ENCODE measurements around the gene NFS1. TPM values are rescaled to one million over a fixed set of nuclear protein-coding genes. Genes with fewer than 3 reads are reported as not detected.

Gene NFS1
- total RNA-seq, 1 donor from 2014 or later, result 47.4 TPM

Other genes starting within 250 kb of the NFS1 start
- 33.5 TPM for gene CEP250, start 243.8 kb downstream of the NFS1 start, total RNA-seq
- not detected for gene C20orf173, start 169.7 kb downstream of the NFS1 start, total RNA-seq
- gene ERGIC3, start 157.3 kb downstream of the NFS1 start, total RNA-seq, result 319 TPM
- 7.2 TPM for gene SPAG4, start 83.5 kb downstream of the NFS1 start, total RNA-seq
- 195 TPM for gene CPNE1, start 34.5 kb downstream of the NFS1 start, total RNA-seq
- 68.5 TPM for gene RBM12, start 34.5 kb downstream of the NFS1 start, total RNA-seq
- gene ROMO1, start 53 bp upstream of the NFS1 start, total RNA-seq, result 155 TPM
- 288 TPM for gene RBM39, start 42.9 kb upstream of the NFS1 start, total RNA-seq
- gene PHF20, start 72.7 kb upstream of the NFS1 start, total RNA-seq, result 44.4 TPM